Skeletal muscle satellite cell (primary cell): ENCODE data around the gene VPS25.

Experiments used
- H3K27me3 ChIP-seq: 2 replicates; pipeline ENCODE4 v1.7.0; 2013; ENCODE audit warnings: low read length; ENCODE audit not compliant: control insufficient read depth, insufficient read depth
- H3K36me3 ChIP-seq: 2 replicates; pipeline ENCODE4 v1.7.0; 2013; ENCODE audit warnings: mild to moderate bottlenecking, control low read depth, low read length; ENCODE audit not compliant: insufficient read depth
- H3K4me1 ChIP-seq: 2 replicates; pipeline ENCODE4 v1.7.0; 2013; ENCODE audit warnings: low read length; ENCODE audit not compliant: control insufficient read depth, insufficient read depth
- H3K4me2 ChIP-seq: 2 replicates; pipeline ENCODE4 v1.7.0; 2013; ENCODE audit warnings: mild to moderate bottlenecking, low read length
- H3K4me3 ChIP-seq: 2 replicates; pipeline ENCODE4 v1.7.0; 2013; ENCODE audit warnings: low read length
- H3K9ac ChIP-seq: 2 replicates; pipeline ENCODE4 v1.7.0; 2013; ENCODE audit warnings: mild to moderate bottlenecking, low read depth, low read length, moderate library complexity
- H3K9me3 ChIP-seq: replicated peaks from 2 replicates; pipeline ENCODE4 v1.7.0; 2013; ENCODE audit warnings: mild to moderate bottlenecking, control low read depth, low read length

VPS25 gene

GRCh38 chr17:42774066-42774745 lies 957 bp downstream of the VPS25 start:
- H3K9ac ChIP-seq, result peak overlapping the region; percentile 90
- peak overlapping the region; percentile 91 for H3K4me2 ChIP-seq
- H3K9me3 ChIP-seq, result no peaks in the 10 kb centered on the region
- H3K27me3 ChIP-seq, result no peaks in the 10 kb centered on the region
- peak overlapping the region; percentile 85 for H3K4me3 ChIP-seq
- peaks cover 24% of the 10 kb centered on the region for H3K36me3 ChIP-seq
- peaks cover 24% of the 10 kb centered on the region for H3K4me1 ChIP-seq

GRCh38 chr17:42775534-42776098 lies 2.4 kb downstream of the VPS25 start:
- peaks cover under 1% of the 10 kb centered on the region for H3K27me3 ChIP-seq
- H3K36me3 ChIP-seq, result peaks cover 28% of the 10 kb centered on the region
- H3K9me3 ChIP-seq, result no peaks in the 10 kb centered on the region
- peaks cover 33% of the 10 kb centered on the region for H3K4me1 ChIP-seq
- no peak overlapping the region for H3K9ac ChIP-seq
- no peak overlapping the region for H3K4me3 ChIP-seq
- no peak overlapping the region for H3K4me2 ChIP-seq

GRCh38 chr17:42778570-42778969 lies 5.3 kb downstream of the VPS25 start:
- Histone ChIP-seq H3K4me1 (peaks cover 57% of the 10 kb centered on the region), H3K4me3 (no peak overlapping the region), H3K36me3 (peaks cover 28% of the 10 kb centered on the region), H3K27me3 (peaks cover 23% of the 10 kb centered on the region), H3K9ac (no peak overlapping the region), H3K9me3 (no peaks in the 10 kb centered on the region), H3K4me2 (no peak overlapping the region)

- Histone ChIP-seq H3K9ac (no peak overlapping the region), H3K4me3 (no peak overlapping the region), H3K27me3 (peaks cover 31% of the 10 kb centered on the region), H3K9me3 (no peaks in the 10 kb centered on the region), H3K4me2 (no peak overlapping the region), H3K4me1 (peaks cover 58% of the 10 kb centered on the region), H3K36me3 (peaks cover 28% of the 10 kb centered on the region)
These were observed 6.2 kb downstream of the VPS25 start for GRCh38 chr17:42779304-42779935.

GRCh38 chr17:42779936-42780850 lies 6.9 kb downstream of the VPS25 start, which contains the start of gene WNK4:
Gene WNK4 (plus strand): TSS chr17:42780610. CDS start chr17:42780699, 89 bp downstream.
- peak within 1 kb of the TSS; percentile 93 for H3K4me2 ChIP-seq
- H3K9me3 ChIP-seq, result no peaks in the 10 kb centered on the region
- H3K4me3 ChIP-seq, result peak within 1 kb of the TSS; percentile 73
- peak within 1 kb of the TSS; percentile 80 for H3K9ac ChIP-seq
- H3K36me3 ChIP-seq, result peaks cover 29% of the 10 kb centered on the region
- H3K4me1 ChIP-seq, result peaks cover 58% of the 10 kb centered on the region
- peaks cover 39% of the 10 kb centered on the region for H3K27me3 ChIP-seq

GRCh38 chr17:42780851-42781638 lies 7.8 kb downstream of the VPS25 start:
- Histone ChIP-seq H3K4me1 (peaks cover 50% of the 10 kb centered on the region), H3K4me3 (peak overlapping the region; percentile 73), H3K27me3 (peaks cover 46% of the 10 kb centered on the region), H3K36me3 (peaks cover 29% of the 10 kb centered on the region), H3K4me2 (peak overlapping the region; percentile 93), H3K9ac (peak overlapping the region; percentile 80), H3K9me3 (no peaks in the 10 kb centered on the region)

GRCh38 chr17:42781639-42782165 lies 8.5 kb downstream of the VPS25 start:
- peak overlapping the region; percentile 73 for H3K4me3 ChIP-seq
- no peaks in the 10 kb centered on the region for H3K9me3 ChIP-seq
- H3K9ac ChIP-seq, result peak overlapping the region; percentile 80
- peaks cover 29% of the 10 kb centered on the region for H3K36me3 ChIP-seq
- H3K27me3 ChIP-seq, result peaks cover 48% of the 10 kb centered on the region
- peak overlapping the region; percentile 93 for H3K4me2 ChIP-seq
- H3K4me1 ChIP-seq, result peaks cover 50% of the 10 kb centered on the region

GRCh38 chr17:42782166-42783061 lies 9.2 kb downstream of the VPS25 start:
- peaks cover 50% of the 10 kb centered on the region for H3K4me1 ChIP-seq
- peak overlapping the region; percentile 73 for H3K4me3 ChIP-seq
- H3K9ac ChIP-seq, result peak overlapping the region; percentile 28

GRCh38 chr17:42783062-42783790 lies 10.0 kb downstream of the VPS25 start:
- no peaks in the 10 kb centered on the region for H3K9me3 ChIP-seq
- H3K4me2 ChIP-seq, result peak overlapping the region; percentile 93
- peaks cover 48% of the 10 kb centered on the region for H3K27me3 ChIP-seq
- peak overlapping the region; percentile 73 for H3K4me3 ChIP-seq
- H3K36me3 ChIP-seq, result peaks cover 23% of the 10 kb centered on the region
- peak overlapping the region; percentile 28 for H3K9ac ChIP-seq
- H3K4me1 ChIP-seq, result peaks cover 50% of the 10 kb centered on the region

More at GRCh38 chr17:42782166-42783061, 9.2 kb downstream of the VPS25 start:
- peaks cover 29% of the 10 kb centered on the region for H3K36me3 ChIP-seq
- H3K4me2 ChIP-seq, result peak overlapping the region; percentile 93
- peaks cover 48% of the 10 kb centered on the region for H3K27me3 ChIP-seq
- no peaks in the 10 kb centered on the region for H3K9me3 ChIP-seq
